ENCODE results near the gene MDGA2.

GRCh38 chr14:47273939-47274338 lies 401.5 kb downstream of the MDGA2 start:
- TF ChIP-seq CTCF (IDR thresholded peaks at IDR 0.05; ENCODE audit: borderline replicate concordance, extremely low read depth, low read length, poor library complexity, severe bottlenecking) (no peak), EZH2 (IDR thresholded peaks at IDR 0.05; ENCODE audit: borderline replicate concordance, low read depth, low read length, severe bottlenecking) (no peak)
